Stimulated activated CD8-positive, alpha-beta memory T cell treated with anti-CD3 and anti-CD28 coated beads, Interleukin-12 subunit alpha, Interleukin-12 subunit beta, amount 100 ng/mL, for 24 hours (primary cell): Measurements from ENCODE around the gene TYROBP.
"Not testable (repeated sequence)": the region's sequence is repeated elsewhere in the genome, so short reads cannot be mapped to it uniquely, and the experiment has no call there.

ENCODE experiments used
- DNase-seq: peaks from one replicate; pipeline ENCODE4 v3.0.0-alpha.2; 2020; ENCODE audit errors: extremely low read depth

The TYROBP gene

GRCh38 chr19:35931874-35932202, 23.7 kb upstream of the TYROBP start:
- DNase-seq: no peak

DNA sequence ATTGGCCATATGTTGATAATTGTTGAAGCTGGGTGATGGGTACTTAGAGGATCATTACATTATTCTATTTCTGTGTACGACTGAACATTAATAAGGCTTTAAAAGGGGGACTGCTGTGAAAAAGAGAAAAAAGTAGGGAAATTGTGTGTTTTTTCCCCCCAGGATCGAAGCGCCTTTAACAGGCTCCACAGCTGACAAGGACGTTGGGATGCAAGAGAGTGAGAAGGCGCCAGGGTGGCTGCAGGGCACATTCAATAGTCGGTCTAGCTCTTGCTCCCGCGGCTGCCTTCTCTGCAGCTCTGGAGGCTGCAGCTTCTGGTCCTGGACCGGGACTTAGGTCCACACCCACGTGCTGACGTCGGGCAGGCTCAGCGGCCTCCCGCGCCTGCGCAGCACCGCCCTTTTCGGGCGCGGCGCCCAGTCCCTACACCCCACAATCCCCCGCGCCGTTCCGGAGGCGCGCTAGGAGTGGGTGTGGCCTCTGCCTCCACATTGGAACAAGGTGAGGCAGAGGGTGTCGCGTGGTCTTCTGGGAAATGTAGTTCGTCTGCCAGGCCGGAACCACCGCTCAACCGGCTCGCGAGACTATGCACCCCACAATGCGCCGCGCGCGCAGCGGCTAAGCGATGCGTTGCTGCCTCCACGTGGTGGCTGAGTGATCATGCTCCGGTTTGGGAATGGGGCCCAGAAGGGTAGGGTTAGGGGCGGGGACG, 23.2 kb upstream of the TYROBP start:
- DNase-seq: peak; percentile 97

GRCh38 chr19:35929876-35930275, 21.8 kb upstream of the TYROBP start:
- no peak for DNase-seq

DNA sequence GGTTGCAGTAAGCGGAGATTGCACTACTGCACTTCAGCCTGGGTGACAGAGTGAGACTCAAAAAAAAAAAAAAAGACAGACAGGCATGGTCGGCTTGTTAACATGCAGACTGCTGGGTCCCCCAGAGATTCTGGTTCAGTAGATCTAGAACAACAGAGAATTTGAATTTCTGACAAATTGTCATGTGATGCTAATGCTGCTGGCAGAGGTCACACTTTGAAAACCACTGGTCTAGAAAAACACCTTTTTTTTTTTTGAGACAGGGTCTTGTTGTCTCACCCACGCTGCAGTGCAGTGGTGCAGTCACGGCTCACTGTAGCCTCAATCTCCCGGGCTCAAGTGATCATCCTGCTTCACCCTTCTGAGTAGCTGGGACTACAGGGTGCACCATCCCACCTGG, 20.4 kb upstream of the TYROBP start:
- DNase-seq: no peak

DNA sequence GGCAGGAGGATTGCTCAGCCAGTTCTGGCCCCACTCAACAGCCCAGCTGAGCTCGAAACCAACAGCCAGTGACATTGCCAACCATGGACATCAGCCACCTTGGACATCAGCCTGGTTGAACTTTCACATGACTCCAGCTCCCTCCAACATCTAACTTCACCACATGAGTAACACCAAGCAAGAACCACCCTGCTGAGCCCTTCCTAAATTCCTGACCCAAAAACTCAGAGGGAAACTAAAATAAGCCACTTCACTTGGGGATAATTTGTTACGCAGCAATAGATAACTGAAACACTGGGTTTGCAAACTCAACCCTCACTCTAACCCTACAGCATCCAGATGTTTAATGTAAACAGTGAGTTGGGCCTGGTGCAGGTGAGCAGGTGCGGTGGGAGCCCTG, 17.4 kb upstream of the TYROBP start:
- DNase-seq: no peak

GRCh38 chr19:35921012-35921411, 12.9 kb upstream of the TYROBP start:
- DNase-seq: no peak

DNA sequence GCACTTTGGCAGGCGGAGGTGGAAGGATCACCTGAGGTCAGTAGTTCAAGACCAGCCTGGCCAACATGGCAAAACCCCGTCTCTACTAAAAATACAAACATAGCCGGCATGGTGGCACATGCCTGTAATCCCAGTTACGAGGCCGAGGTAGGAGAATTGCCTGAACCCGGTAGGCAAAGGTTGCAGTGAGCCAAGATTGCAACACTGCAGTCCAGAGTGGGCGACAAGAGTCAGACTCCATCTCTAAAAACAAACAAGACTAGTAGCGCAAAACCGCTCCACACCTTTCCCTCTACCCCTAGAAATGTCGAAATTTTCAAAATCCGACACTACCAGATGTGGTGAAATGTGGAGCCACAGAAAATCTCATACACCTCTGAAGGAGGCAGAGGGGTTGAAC, 11.2 kb upstream of the TYROBP start:
- DNase-seq: no peak

DNA sequence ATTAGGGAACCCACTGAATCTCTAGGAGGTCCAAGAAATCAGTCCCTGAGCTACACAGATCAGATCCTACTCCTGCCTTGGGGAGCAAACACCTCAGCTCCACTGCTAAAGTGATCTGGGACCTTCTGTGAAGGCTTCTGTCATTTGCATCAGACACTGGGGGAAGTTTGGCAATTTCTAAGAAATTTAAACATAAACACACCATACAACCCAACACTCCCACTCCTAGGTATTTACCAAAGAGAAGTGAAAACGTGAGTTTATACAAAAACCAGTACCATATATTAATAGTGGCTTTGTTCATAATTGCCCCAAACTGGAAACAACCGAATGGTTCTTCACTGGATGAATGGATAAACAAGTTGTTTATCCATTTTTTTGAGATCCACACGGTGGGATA, 7.3 kb upstream of the TYROBP start:
- DNase-seq: no peak

DNA sequence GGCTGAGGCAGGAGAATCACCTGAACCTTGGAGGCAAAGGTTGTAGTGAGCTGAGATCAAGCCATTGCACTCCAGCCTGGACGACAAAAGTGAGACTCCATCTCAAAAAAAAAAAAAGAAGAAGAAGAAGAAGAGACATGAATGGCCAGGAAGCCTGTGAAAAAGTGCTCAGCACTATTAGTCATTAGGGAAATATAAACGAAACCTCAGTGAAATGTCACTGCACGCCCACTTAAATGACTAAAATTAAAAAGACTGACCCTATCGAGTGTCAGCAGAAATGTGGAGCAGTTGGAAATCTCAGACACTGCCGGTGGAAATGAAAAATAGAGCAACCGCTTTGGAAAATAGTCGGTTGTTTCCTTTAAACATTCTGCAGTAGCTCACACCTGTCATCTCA, 5.5 kb upstream of the TYROBP start:
- DNase-seq: no peak

DNA sequence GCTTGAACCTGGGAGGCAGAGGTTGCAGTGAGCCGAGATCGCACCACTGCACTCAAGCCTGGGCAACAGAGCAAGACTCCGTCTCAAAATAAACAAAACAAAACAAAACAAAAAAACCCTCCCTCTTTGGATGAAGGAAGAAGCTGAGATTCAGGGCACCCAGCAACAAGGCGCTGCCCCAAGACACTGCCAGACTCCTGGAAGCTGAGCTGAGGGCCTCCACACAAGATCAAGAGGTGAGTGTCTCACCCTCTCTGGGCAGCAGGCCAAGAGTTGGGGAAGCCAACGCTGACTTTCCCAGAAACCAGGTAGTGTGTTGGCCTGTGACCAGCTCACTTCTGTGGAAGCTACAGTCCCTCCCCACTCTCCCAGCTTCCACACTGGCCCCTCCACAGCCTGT, 3.7 kb upstream of the TYROBP start:
- no peak for DNase-seq

- DNase-seq: no peak
Measured at GRCh38 chr19:35911173-35911572, 3.1 kb upstream of the TYROBP start.

DNA sequence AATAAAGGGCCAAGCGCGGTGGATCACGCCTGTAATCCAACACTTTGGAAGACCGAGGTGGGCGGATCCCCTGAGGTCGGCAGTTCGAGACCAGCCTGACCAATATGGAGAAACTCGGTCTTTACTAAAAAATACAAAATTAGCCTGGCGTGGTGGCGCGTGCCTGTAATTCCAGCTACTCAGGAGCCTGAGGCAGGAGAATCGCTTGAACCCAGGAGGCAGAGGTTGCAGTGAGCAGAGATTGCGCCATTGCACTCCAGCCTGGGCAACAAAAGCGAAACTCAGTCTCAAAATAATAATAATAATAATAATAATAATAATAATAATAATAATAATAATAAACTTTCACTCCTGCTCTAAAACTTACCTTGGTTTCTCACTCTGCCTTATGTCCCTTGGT, 2.3 kb upstream of the TYROBP start:
- not testable (repeated sequence) for DNase-seq

GRCh38 chr19:35909684-35910035, 1.6 kb upstream of the TYROBP start:
- DNase-seq: no peak

DNA sequence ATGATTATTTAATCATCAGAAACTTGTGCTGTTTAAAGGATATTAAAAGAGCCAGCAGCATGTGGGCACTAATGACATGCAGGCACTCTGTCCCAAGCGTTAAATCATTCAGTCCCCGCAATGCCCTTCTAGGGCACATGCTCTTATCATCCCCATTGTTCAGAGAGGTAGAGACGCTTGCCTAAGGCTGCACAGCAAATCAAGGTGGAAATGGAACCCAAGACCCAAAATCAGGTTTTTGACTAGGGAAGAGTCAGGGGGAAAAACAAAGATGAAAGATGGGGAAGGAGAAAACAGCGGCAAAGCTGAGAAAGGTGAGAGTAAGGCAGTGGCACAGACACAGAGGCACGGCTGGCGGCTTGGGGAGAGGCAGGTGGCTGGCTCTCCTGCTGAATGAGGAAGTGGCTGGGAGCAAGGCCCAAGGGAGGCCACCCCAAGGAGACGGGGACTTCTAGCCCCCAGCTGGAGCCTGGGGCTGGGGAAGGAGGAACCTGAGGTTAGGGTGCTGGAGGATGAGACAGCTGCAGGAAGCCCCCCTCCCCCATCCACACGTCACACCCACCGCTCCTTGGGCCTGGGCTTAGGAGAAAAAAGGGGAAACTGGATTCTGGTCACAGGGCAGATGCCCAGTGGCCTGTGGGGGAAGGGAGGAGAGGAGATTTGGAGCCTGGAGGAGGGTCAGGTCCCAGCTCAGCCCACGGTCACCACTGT, 1.0 kb upstream of the TYROBP start:
- DNase-seq: no peak

DNA sequence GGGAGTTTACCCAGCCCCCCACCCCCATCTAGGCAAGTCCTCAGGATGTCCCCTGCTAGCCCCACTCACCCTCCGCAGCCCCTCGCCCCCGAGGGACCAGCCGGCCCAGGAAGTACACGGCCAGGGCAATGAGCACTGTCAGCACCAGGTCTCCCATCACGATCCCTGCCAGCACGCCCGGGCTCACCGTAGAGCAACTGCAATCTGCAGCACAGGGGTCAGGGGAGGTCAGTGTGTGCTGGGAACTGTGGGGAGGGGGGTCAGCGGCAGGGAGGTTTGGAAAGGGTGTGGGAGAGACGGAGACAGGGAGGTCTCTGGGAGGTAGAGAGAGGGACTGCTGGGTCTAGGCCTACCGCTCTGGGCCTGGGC, 734 bp downstream of the TYROBP start:
- DNase-seq: no peak

GRCh38 chr19:35905178-35905727, 2.8 kb downstream of the TYROBP start:
- no peak for DNase-seq

- no peak for DNase-seq
Measured at GRCh38 chr19:35904311-35905068, 3.6 kb downstream of the TYROBP start.

DNA sequence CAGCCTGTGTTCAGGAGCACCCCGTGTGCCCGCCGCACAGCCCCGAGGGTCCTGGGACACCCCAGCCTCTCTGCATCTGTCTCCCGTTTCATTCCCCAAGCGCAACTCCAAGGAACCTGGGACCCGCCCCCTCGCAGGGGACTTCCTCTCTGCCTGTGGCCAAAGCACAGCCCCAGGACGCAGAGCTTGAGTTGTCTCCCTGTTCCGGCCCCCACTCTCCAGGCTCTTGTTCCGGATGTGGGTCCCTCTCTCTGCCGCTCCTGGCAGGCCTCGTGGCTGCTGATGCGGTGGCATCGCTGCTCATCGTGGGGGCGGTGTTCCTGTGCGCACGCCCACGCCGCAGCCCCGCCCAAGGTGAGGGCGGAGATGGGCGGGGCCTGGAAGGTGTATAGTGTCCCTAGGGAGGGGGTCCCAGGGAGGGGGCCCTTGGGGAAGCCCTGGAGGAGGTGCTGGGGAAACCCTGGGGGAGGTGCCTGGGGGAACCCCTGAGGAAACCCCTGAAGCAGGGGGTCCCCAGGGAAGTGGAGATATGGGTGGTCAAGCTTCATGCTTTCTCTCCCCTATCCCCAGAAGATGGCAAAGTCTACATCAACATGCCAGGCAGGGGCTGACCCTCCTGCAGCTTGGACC, 4.4 kb downstream of the TYROBP start:
- DNase-seq: peak; percentile 75

DNA sequence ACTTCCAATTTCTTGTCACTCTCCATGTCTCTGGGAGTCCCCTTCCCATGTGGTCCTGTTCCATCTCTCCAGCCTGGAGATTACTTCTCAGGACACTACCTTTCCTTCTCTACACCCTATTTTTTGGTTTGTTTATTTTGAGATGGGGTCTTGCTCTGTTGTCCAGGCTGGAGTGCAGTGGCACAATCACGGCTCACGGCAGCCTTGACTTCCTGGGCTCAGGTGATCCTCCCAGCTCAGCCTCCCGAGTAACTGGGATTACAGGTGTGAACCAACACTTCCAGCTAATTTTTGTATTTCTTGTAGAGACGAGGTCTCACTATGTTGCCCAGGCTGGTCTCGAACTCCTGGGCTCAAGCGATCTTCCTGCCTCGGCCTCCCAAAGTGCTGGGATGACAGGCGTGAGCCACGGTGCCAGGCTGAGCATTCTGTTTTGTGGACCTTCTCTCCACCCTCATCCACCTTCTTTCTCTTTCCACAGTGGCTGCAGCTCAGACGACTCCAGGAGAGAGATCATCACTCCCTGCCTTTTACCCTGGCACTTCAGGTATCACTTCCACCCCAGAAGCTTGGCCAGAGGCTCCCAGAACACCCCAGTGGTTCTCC, 5.1 kb downstream of the TYROBP start:
- DNase-seq: no peak

DNA sequence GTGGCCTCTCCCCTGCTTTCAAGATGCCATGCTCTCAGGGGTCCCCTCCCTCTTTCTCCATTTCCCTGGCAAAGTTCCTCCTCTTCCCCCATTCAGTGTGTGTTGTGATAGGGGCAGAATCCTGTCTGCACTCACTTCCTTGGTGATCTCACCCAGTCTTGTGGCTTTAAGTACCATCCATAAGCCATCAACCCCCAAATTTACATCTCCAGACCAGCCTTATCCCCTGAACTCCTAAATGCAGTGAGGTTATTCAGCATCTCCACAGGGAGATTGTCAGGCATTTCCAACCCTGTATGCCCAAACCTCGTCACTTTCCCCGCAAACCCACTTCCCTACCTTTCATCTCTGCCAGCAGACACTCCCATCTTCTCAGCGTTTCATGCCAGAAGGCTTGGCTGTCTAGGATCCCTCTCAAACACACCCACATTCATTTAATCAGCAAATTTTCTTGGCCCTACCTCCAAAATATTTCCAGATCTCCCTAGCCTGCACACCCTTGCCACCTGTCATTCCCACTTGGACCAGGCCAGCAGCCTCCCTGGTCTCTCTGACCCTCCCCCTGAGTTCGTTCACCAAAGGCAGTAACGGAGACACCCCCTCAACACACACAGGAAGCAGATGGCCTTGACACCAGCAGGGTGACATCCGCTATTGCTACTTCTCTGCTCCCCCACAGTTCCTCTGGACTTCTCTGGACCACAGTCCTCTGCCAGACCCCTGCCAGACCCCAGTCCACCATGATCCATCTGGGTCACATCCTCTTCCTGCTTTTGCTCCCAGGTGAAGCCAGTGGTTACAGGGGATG, 6.0 kb downstream of the TYROBP start, which contains the start of gene HCST:
Gene HCST (plus strand): TSS at position 676 of the 808 bp plus-strand sequence. CDS start 65 bp downstream, at position 741.
- DNase-seq: no peak

DNA sequence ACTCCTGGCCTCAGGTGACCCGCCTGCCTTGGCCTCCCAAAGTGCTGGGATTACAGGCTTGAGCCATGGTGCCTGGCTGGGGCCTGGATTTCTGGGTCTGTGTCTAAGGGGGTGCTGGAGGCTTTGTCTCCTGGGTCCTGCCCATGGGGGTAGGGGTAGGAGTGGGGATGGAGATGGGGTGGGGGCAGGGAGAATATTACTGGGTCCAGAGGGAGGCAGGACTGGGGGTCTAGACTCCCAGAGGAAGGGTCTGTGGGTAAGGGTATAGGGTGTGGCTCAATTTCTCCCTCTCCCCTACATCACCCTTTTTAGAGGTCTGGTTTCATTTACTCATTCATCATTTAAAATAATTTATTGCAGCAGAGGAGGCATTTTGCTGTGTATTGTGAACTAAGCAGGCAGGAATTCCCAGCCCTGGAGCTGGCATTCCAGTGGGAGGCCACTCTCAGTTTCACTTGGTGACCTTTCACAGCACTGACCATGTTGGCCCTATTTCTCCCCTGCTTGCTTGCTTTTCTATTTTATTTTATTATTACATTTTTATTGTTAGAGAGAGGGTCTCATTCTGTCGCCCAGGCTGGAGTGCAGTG, 6.9 kb downstream of the TYROBP start:
- DNase-seq: no peak
